Measurements from ENCODE around the gene FCSK. TPM values are rescaled to one million over a fixed set of nuclear protein-coding genes. Genes with fewer than 3 reads are reported as not detected.

FCSK gene
- total and polyA plus RNA-seq, 3 donors from 2014 or later = 12.4 to 36.3 (median 26.4) TPM

- WGBS, 2 donors = 80 to 88% methylated on average over 5 of the region's 5 CpGs
- DNase-seq = no peak
- H3K4me1 ChIP-seq = no peaks in the 10 kb centered on the region
- no peaks in the 10 kb centered on the region for H3K27me3 ChIP-seq
- H3K9me3 ChIP-seq = no peaks in the 10 kb centered on the region
- no peaks in the 10 kb centered on the region for H3K36me3 ChIP-seq (ENCODE audit: low read depth, missing control alignments)
- no peak overlapping the region for H3K27ac ChIP-seq
- TF ChIP-seq POLR2A (IDR thresholded peaks at IDR 0.05) = no peak
- intact Hi-C loops (cut with DNase I; ENCODE audit: low total_unique reads) = no loop called here
- H3K4me3 ChIP-seq = no peak overlapping the region
These were observed 28.2 kb downstream of the FCSK start for GRCh38 chr16:70482624-70483023.

- WGBS, 2 donors = 85 to 88% methylated on average over 2 to 5 of the region's 5 CpGs
- no peak overlapping the region for H3K27ac ChIP-seq
- DNase-seq = no peak
- H3K4me3 ChIP-seq = no peak overlapping the region
- no peaks in the 10 kb centered on the region for H3K36me3 ChIP-seq (ENCODE audit: low read depth, missing control alignments)
- TF ChIP-seq POLR2A (IDR thresholded peaks at IDR 0.05) (no peak), CTCF (IDR thresholded peaks at IDR 0.05) (no peak)
- intact Hi-C loops (cut with DNase I; ENCODE audit: low total_unique reads) = no loop called here
- H3K27me3 ChIP-seq = no peaks in the 10 kb centered on the region
- no peaks in the 10 kb centered on the region for H3K9me3 ChIP-seq
- no peaks in the 10 kb centered on the region for H3K4me1 ChIP-seq
These were observed 29.0 kb downstream of the FCSK start for GRCh38 chr16:70483426-70483825.

GRCh38 chr16:70484867-70485266 is 30.5 kb downstream of the FCSK start:
- no peak overlapping the region for H3K27ac ChIP-seq
- H3K36me3 ChIP-seq (ENCODE audit: low read depth, missing control alignments) = no peaks in the 10 kb centered on the region
- WGBS, 2 donors = 93% methylated on average over 2 of the region's 2 CpGs
- TF ChIP-seq CTCF (IDR thresholded peaks at IDR 0.05) (no peak), POLR2A (IDR thresholded peaks at IDR 0.05) (no peak)
- DNase-seq = no peak
- H3K4me1 ChIP-seq = no peaks in the 10 kb centered on the region
- H3K9me3 ChIP-seq = no peaks in the 10 kb centered on the region
- intact Hi-C loops (cut with DNase I; ENCODE audit: low total_unique reads) = no loop called here
- H3K4me3 ChIP-seq = no peak overlapping the region
- H3K27me3 ChIP-seq = no peaks in the 10 kb centered on the region

- H3K27ac ChIP-seq = no peak overlapping the region
- DNase-seq = no peak
- intact Hi-C loops (cut with DNase I; ENCODE audit: low total_unique reads) = no loop called here
- WGBS, 2 donors = 73 to 87% methylated on average over 6 of the region's 6 CpGs
- no peaks in the 10 kb centered on the region for H3K27me3 ChIP-seq
- H3K4me1 ChIP-seq = no peaks in the 10 kb centered on the region
- TF ChIP-seq POLR2A (IDR thresholded peaks at IDR 0.05) = no peak
- TF ChIP-seq CTCF (IDR thresholded peaks at IDR 0.05) = no peak
- H3K9me3 ChIP-seq = no peaks in the 10 kb centered on the region
- no peaks in the 10 kb centered on the region for H3K36me3 ChIP-seq (ENCODE audit: low read depth, missing control alignments)
- no peak overlapping the region for H3K4me3 ChIP-seq
These were observed 35.9 kb downstream of the FCSK start for GRCh38 chr16:70490261-70490660.

GRCh38 chr16:70493802-70494201 is 39.4 kb downstream of the FCSK start:
- H3K9me3 ChIP-seq = no peaks in the 10 kb centered on the region
- H3K4me1 ChIP-seq = no peaks in the 10 kb centered on the region
- H3K36me3 ChIP-seq (ENCODE audit: low read depth, missing control alignments) = no peaks in the 10 kb centered on the region
- H3K27me3 ChIP-seq = no peaks in the 10 kb centered on the region
- intact Hi-C loops (cut with DNase I; ENCODE audit: low total_unique reads) = no loop called here
- DNase-seq = no peak
- H3K4me3 ChIP-seq = no peak overlapping the region
- WGBS, 2 donors = 89 to 90% methylated on average over 3 of the region's 3 CpGs
- no peak overlapping the region for H3K27ac ChIP-seq
- TF ChIP-seq CTCF (IDR thresholded peaks at IDR 0.05) = no peak
- TF ChIP-seq POLR2A (IDR thresholded peaks at IDR 0.05) = no peak

Measured in testis (tissue), 3 donors.